Activated naive CD4-positive, alpha-beta T cell treated with anti-CD3 and anti-CD28 coated beads, Interleukin-2, amount 50 U/mL, for 16 hours (primary cell): ENCODE data around the gene PPFIBP2.
"Not testable (repeated sequence)": the region's sequence is repeated elsewhere in the genome, so short reads cannot be mapped to it uniquely, and the experiment has no call there.

Source experiments
- DNase-seq: peaks from one replicate; pipeline ENCODE4 v3.0.0-alpha.2; 2020

PPFIBP2 gene

GRCh38 chr11:7638710-7639642 is 125.2 kb downstream of the PPFIBP2 start:
- DNase-seq: no peak

DNA sequence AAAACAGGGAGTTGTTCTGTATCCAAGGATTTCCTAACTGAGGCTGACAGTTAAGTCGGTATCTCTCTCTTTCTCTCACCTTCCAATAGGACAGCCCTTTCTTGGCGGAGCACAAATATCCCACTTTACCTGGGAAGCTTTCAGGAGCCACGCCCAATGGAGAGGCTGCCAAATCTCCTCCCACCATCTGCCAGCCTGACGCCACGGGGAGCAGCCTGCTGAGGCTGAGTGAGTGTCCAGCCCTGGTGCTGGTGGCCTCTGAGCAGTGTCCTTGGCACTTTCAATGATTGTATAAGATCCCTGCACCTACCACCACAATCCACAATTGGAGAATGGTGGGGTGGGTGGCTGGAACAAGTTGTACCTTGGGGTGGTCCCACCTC is 125.8 kb downstream of the PPFIBP2 start:
- DNase-seq: no peak

GRCh38 chr11:7640816-7641215 is 127.0 kb downstream of the PPFIBP2 start:
- no peak for DNase-seq

- no peak for DNase-seq
These were observed 128.9 kb downstream of the PPFIBP2 start for GRCh38 chr11:7642747-7643146.

DNA sequence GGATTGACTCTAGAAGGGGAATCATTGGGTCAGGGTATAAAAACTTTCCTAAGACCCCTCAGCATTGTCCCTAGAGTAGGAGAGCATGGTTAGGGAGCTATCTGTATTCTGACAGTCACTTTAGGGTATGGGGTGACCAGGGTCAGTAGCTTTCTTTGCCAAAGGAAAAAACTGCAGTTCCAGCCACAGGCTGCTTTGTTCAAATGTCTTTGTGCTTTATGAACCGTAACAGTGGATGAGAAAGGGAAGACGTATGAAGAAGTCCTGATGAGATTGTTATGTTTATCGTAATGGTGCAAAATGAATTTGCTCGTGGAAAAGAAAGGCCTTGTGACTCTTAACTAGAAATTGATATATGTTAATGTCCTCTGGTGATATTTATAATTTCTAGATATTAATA is 129.5 kb downstream of the PPFIBP2 start:
- DNase-seq: no peak

GRCh38 chr11:7645206-7645605 is 131.4 kb downstream of the PPFIBP2 start:
- no peak for DNase-seq

DNA sequence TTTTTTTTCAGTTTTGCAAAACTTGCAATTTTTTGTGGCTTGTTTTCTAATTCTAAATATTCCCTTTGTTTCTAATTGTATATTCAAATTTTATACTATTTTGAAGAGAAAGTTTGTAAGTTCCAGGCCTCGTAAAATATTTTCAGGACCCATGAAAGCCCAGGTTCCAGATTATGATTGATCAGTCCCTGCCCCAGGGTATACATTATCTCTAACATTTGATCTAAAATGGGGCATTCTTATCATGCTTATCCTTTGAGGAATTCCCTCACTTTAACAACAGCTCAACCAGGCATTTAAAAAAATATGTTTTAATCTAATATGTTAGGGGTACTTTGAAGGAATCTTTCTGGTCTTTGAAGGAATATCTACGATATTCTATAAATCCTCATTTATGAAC is 133.1 kb downstream of the PPFIBP2 start:
- no peak for DNase-seq

DNA sequence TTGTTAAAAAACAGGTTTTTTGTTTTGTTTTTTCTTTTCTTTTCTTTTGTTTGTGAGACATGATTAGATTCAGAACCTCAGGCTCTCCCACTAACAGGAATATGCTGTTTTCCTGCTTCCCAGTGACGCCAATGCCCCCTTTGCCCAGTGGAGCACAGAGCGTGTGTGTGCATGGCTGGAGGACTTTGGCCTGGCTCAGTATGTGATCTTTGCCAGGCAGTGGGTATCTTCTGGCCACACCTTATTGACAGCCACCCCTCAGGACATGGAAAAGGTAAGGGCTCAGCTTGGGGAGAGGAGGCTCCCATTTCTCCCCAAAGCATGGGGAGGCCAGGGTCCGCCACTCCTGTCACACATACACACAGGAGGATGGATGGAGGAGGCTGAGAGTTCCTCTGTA is 134.5 kb downstream of the PPFIBP2 start:
- DNase-seq: no peak

DNA sequence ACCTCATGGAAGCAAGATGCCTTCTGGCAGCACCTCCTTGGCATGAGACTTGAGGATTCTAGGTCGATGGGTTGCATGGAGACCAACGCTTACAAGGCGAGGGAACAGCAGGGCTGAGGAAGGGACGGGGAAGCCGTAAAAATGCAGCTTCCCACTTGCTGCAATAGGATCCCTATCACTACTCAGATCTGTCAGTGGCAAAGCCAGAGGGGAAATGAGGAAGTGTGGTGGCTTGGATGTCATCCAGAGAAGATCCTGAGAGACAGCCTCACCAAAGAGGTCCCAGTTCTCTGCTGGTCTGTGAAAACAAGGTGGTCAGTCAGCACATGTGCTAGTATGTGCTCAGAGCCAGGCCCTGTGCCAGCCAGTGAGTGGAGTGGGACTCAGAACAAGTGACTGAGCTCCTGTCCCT is 137.3 kb downstream of the PPFIBP2 start:
- no peak for DNase-seq

- DNase-seq: no peak
These were observed 137.9 kb downstream of the PPFIBP2 start for GRCh38 chr11:7651700-7652099.

DNA sequence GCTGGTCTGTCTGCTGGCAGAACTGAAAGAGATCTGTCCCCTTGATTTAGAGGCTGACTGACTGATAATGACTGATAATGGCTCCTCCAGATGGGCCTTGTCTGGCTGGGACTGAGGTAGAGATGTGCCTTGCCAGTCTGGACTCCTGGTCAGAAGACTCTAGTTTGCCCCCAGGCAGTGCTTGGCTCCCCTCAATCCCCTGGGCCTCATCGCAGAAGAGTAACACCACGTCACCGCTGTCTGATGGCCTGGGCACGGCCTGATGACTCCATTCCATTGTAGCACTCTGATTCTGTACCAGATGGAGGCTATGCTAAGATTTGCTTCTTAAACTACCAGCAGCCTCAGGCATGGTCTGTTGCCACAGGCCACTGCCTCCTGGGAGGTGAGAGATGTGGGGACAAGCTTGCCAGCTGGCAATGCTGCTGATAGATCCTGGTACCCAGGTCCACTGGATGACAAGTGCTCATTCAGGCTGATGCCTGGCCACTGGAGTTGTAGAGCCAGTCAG is 140.5 kb downstream of the PPFIBP2 start:
- no peak for DNase-seq

- DNase-seq: no peak
These were observed 141.7 kb downstream of the PPFIBP2 start for GRCh38 chr11:7655253-7656217.

DNA sequence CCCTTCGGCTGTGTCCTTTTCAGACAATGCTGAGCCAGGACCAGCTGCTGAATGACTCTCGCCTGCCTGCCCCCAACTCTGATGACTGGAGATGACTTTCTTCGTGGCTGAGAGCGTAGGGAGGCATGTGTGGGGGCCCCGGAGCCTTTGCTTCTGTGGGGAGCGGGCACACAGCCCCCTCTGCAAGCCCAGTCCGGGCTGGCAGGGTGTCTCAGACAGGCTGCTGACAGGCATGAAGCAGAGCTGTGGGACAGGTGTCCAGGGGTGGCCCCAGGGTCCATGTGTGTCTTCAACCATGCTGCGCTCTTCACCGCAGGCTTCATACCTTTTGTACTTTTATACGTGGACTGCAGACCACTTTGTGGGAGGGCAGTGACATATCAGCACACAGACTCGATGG is 142.9 kb downstream of the PPFIBP2 start:
- DNase-seq: no peak

DNA sequence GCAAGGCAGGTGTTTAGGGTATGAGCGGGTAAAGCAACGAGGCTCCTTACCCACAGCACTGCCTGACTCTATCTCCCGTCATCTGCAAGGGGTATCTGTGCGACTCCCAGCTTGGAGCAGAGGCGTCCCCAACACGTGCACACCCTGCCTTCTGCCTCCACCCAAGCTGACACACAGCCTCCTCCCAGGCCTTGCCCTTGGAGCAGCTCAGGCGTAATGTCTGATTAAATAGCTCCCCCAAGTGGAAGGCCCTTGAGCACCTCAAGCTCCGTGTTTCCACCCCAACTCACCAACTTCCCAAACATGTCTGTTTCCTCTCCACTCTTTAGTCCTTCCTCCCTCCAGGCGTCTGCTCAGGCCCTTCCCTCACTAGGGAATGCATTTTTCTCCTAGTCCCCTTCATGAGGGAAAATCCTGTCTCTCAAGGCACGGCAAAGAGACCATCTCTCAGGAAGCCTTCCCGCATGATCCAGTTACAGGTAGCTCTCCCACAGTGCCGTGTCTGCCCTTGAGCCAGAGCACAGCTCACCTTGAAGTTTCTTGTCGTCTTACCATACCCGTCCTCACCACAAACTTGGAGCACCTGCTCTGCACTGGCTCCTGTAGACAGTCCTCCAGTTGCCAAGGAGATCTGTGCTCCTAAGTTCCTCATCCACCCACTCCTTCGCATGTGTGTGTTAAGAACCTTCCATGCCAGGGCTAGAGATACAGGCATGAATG is 143.7 kb downstream of the PPFIBP2 start:
- DNase-seq: no peak

DNA sequence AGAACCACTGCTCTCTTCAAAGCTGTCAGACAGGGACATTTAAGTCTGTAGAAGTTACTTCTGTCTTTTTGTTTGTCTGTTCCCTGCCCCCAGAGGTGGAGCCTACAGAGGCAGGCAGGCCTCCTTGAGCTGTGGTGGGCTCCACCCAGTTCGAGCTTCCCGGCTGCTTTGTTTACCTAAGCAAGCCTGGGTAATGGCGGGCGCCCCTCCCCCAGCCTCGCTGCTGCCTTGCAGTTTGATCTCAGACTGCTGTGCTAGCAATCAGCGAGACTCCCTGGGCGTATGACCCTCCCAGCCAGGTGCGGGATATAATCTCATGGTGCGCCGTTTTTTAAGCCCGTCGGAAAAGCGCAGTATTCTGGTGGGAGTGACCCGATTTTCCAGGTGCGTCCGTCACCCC is 149.7 kb downstream of the PPFIBP2 start:
- not testable (repeated sequence) for DNase-seq

DNA sequence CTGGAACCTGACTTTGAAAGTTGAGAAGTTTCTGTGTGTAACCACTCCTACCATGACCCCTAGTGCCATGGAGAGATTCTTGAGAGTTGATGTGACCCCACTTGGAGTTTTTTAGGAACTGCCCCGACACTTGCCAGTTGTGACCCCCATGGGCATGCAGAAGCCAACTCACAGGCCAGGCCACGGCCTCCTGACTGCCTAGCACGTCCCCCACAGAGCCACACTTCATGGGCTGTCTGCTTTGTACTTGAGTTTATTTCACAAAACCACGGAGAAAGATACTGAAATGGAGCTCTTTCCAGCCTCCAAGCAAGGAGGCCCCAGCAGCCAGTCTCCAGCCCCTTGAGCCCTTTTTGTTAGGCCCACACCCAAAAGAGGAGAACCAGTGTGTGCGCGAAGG is 151.1 kb downstream of the PPFIBP2 start:
- DNase-seq: no peak

DNA sequence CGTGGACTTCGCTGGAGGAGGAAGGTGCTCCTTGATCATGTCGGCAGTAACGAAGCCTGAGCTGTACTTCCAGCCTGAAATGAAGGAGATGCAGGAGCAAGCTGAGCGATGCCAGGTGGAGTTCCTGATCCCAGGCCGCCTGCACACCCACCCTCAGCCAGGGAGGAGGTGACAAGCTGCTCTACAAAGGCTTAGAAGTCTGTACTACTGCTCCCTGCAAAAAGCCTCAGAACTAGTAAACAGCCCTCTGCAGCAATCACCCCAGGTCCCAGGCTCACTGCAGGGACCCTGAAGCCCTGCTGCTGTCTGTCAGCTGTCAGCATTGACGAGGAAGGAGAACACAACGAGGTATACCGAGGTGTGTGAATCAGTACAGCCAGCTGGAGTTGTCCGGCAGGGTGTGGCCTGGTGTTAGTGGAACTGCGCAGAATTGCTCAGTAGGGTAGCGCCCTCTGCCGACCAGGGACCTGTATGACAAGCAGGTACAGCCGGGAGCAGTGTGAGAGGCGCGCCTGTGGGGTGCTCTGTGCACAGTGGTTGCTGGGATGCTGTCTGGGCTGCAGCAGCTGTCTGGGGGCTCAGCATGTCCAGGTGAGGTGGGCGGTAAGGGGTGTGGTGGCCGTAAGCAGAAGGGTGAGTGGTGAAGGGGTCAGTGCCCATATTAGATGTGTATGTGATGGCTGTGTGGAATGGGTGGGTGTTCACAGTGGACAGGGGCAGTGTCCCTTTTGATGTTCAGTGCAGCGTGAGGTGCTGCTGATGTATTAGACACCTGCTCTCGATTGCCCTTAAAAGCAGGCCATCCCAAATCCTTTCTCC is 151.9 kb downstream of the PPFIBP2 start:
- peak; percentile 58 for DNase-seq

- no peak for DNase-seq
These were observed 152.6 kb downstream of the PPFIBP2 start for GRCh38 chr11:7666292-7666866.

DNA sequence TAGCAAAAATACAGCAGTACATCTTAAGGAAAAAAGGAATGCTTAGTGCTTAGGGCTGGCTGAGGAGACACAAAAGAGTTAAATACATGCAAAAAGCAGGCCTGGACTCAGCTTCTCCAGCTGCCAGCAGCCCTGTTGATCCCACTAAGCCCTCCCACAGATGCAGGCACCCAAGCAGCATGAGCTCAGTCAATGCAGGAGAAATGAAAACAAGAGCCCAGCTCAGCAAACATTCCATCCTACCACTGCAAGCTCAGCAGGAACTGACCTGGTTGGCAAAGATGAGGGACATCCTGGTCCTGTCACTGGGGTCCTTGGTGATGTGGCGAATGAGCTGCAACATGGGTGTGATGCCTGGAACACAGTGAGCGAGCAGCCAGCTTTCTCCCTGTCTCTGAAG is 153.7 kb downstream of the PPFIBP2 start:
- DNase-seq: no peak

DNA sequence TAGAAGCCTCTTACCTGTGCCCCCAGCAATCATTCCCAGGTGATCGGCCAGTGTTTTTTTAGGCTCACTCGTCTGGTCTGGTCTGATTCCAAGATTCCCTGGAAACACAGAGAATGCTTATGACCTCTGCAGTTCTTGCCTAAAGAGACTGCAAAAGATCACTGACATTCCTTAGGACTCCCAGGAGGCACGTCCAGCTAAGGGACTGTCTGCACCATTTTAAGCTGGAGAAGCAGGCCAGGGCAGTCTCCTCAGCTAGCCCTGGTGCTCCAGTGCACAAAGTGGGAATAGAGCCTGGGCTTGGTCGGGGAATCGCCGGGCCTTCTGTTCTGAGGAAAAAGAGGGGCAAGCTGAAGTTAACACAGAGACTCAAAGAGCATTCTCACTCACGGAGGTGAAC is 154.7 kb downstream of the PPFIBP2 start:
- no peak for DNase-seq

- DNase-seq: no peak
These were observed 155.1 kb downstream of the PPFIBP2 start for GRCh38 chr11:7668911-7669310.

DNA sequence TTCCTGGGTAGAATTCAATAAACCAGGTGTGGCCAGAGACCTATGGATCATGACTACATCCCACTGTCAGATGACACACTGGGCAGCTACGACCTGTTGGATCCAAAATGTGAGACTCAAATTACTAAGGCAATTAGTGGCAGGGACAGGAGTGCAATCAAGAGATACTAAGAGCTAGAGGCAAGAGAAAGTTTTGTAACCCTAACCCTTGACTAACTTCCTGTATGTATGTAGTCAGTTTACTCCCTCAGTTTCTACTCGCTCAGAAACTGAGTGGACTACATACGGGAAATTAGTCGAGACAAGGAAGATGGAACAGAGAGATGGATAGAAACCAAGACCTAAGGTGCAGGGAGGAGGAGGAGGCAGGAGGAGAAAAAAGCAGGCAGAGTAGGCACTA is 156.8 kb downstream of the PPFIBP2 start:
- DNase-seq: no peak
